Head of caudate nucleus (tissue), 42 donors: Measurements from ENCODE around the gene TLX3.
"Not testable (repeated sequence)": the region's sequence is repeated elsewhere in the genome, so short reads cannot be mapped to it uniquely, and the experiment has no call there.

Experiments used
- DNase-seq, 42 donors: peaks; one replicate each; pipeline versions ENCODE4 v3.0.0 to v3.0.0-alpha.2; 2020 to 2021; ENCODE audit warnings: mixed read lengths in 7 of 42
- intact Hi-C: fragments of 100-400 bp; cut with DNase I; formaldehyde crosslinking; loops from one replicate; pipeline ENCODE4 v1.15.0; 2022

Gene TLX3

GRCh38 chr5:171308453-171309275, at the start of gene TLX3:
TLX3 (plus strand) TSS chr5:171309248; CDS start chr5:171309366, 118 bp downstream.
- intact Hi-C loops, result no loop called here
- DNase-seq, result no peak

GRCh38 chr5:171261361-171261760, 47.7 kb upstream of the TLX3 start:
- intact Hi-C loops, result no loop called here

GRCh38 chr5:171261904-171262303, 47.1 kb upstream of the TLX3 start:
- DNase-seq, result no peak
- intact Hi-C loops, result no loop called here

More at GRCh38 chr5:171261361-171261760, 47.7 kb upstream of the TLX3 start:
- DNase-seq, result no peak

GRCh38 chr5:171263181-171263580, 45.9 kb upstream of the TLX3 start:
- no peak for DNase-seq
- intact Hi-C loops, result no loop called here

GRCh38 chr5:171264843-171265242, 44.2 kb upstream of the TLX3 start:
- no peak for DNase-seq
- intact Hi-C loops, result no loop called here

- DNase-seq, result no peak
- intact Hi-C loops, result no loop called here
Observed at GRCh38 chr5:171268700-171269620, 40.1 kb upstream of the TLX3 start.

GRCh38 chr5:171269717-171270116, 39.3 kb upstream of the TLX3 start:
- DNase-seq, result no peak
- intact Hi-C loops, result no loop called here

GRCh38 chr5:171270136-171270535, 38.9 kb upstream of the TLX3 start:
- intact Hi-C loops, result no loop called here

GRCh38 chr5:171271798-171272197, 37.2 kb upstream of the TLX3 start:
- intact Hi-C loops, result no loop called here
- DNase-seq, result no peak

More at GRCh38 chr5:171270136-171270535, 38.9 kb upstream of the TLX3 start:
- no peak for DNase-seq

GRCh38 chr5:171272996-171273970, 35.8 kb upstream of the TLX3 start:
- intact Hi-C loops, result no loop called here
- DNase-seq, result peak in 1 of 42 donors; percentile 4

- intact Hi-C loops, result no loop called here
- DNase-seq, result no peak
Observed at GRCh38 chr5:171275841-171276544, 33.1 kb upstream of the TLX3 start.

GRCh38 chr5:171283753-171284152, 25.3 kb upstream of the TLX3 start:
- intact Hi-C loops, result no loop called here

GRCh38 chr5:171285465-171285864, 23.6 kb upstream of the TLX3 start:
- intact Hi-C loops, result no loop called here
- no peak for DNase-seq

More at GRCh38 chr5:171283753-171284152, 25.3 kb upstream of the TLX3 start:
- no peak for DNase-seq

- intact Hi-C loops, result no loop called here
- DNase-seq, result no peak
Observed at GRCh38 chr5:171288066-171288465, 21.0 kb upstream of the TLX3 start.

- no peak for DNase-seq
- intact Hi-C loops, result no loop called here
Observed at GRCh38 chr5:171291371-171291770, 17.7 kb upstream of the TLX3 start.

- no peak for DNase-seq
- intact Hi-C loops, result no loop called here
Observed at GRCh38 chr5:171295299-171295698, 13.7 kb upstream of the TLX3 start.

GRCh38 chr5:171295801-171296200, 13.2 kb upstream of the TLX3 start:
- DNase-seq, result no peak
- intact Hi-C loops, result no loop called here

GRCh38 chr5:171297941-171298340, 11.1 kb upstream of the TLX3 start:
- DNase-seq, intact Hi-C loops: not testable (repeated sequence)
